HG02852 (cell line): Measurements from ENCODE around the gene IPO8.

Source experiments
- ATAC-seq: cut with Tn5 transposase; IDR thresholded peaks from one replicate; pipeline ENCODE4 v1.9.1; 2021; ENCODE audit warnings: mild to moderate bottlenecking, moderate library complexity; ENCODE audit not compliant: unreplicated experiment

Gene IPO8

DNA sequence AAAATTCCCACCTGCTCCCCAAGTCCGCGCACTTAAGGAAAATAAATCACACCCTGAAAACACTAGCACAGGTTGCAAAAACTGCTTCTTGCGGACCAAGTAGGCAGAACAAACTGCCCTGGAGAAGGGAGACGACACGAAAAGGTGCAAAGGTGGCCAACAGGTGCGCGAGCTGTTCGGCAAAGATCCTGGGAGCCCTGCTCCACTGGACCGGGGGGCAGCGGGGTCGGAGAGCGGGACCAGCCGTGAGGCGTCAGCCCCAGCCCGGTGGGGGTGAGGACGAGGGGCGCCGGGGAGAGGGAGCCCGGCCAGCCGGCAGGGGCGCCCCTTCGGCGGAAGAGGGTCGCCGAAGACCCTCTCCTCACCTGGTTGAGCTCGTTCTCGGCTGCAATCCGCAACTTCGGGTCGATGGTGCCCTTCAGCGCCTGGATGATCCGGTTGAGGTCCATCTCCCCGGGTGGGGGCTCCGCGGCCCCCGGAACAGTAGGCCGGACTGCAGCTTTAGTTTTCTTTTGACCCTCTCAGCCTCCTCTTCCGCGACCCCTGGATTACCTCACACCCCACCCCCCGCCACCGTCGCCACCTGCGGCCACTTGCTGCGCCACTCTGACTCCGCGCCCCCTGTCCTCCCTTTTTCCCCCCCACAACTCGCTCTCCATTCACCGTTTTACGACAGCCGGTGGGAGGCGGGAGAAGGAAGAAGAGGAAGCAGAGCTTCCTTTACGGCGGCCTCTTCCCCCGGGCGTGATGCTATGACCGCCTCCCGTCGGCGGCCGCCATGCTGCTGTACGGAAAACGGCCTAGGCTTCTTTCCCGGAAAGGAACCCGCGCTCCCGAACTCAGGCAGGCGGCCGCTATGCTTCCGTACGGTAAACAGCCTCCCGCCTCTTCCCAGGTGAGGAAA is at the start of gene IPO8:
Gene IPO8, minus strand, starts transcription at position 671 of the 904 bp plus-strand sequence. Its CDS starts 222 bp downstream, at position 449.
- peak; percentile 81 for ATAC-seq

GRCh38 chr12:30744321-30744720 is 48.7 kb upstream of the IPO8 start:
- ATAC-seq = no peak

GRCh38 chr12:30740274-30740673 is 44.6 kb upstream of the IPO8 start:
- no peak for ATAC-seq

DNA sequence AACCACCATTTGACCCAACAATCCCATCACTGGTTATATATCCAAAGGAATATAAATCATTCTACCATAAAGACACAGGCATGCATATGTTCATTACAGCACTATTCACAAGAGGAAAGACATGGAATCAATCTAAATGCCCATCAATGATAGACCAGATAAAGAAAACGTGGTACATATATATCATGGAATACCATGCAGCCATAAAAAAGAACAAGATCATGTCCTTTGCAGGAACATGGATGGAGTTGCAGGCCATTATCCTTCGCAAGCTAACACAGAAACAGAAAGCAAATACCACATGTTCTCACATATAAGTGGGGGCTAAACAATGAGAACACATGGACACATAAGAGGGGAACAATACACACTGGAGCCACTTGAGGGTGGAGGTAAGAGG is 43.4 kb upstream of the IPO8 start:
- ATAC-seq = no peak

DNA sequence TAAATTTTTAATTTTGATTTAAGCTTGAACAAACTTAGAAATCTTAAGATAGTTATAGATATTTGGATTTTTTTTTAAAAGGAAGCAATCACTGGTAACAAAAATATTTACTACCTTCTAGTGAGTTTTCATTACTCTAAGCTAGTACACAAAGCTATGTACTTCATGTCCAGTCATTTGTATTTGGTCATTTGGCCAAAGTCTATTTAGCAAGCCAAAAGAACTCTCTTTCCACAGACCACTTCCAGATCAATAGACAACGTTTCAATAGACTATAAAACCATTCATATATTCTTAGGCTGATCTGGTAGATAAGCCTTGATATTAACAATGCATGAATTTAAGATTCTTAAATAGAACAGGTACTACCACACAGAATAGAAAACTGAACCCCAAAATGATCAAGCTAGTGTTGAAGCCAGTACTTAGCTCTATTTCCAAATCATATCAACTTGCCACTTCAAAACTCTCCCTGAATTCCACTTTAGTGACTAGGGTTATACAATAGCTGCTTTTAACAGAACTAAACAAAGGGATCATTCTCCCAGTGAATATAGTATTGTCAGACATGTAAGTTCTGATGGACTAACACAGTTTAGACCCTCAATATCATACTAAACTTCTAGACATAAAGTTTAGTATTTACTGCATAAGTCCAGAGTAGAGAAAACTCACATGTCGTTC is 37.4 kb upstream of the IPO8 start:
- ATAC-seq = no peak

DNA sequence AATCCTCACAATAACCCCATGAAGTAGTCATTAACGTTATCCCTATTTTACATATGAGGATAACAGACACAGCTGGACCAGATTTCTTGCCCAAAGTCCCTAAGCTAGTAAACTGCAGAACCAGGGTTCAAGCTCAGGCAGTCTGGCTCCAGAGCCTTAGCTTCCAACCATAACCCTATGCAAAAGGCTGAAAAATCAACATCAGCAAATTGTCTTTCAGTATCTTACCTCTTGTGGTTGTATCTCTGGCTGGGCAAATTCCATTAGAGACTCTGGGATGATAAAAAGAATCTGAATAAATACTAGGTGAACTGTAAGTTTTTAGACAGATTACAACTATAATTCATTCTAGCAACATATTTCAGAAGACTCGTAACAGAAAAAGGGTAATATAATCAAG is 34.3 kb upstream of the IPO8 start:
- no peak for ATAC-seq

DNA sequence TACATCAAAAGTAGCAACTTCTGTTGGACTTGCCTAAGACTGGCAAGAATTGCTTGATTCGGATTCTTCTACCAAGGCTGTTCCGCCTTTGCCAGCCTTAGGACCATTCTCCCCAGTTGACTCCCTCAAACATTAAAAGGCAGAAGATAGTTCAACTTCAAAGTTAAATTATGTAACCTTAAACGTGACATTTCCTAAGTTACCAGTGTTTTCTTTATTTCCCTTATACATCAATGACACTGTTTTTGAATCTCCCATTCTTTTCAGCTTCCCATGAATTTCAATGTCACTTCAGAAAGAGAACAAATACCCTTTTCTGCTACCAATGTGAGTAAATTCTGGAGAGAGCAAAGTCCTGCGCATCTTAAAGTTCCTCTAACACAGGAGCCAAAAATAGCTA is 33.9 kb upstream of the IPO8 start:
- no peak for ATAC-seq

DNA sequence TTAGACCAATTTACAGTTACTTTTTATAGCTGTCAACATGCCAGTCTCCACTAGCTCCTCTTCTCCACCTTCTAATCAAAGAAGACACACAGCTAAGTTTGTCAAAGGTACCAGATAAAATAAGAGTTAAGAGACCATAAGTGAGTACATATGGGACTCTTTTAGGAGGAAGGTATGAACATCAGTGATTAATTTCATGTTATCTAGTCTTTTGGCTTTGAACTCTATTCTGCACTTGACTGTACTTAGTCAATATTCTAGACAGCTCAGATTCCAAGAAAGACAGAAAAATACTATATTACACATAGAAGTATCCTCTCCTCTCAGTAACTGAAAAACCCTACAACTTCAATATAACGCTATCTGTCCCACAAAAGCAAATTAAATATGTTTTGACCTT is 31.0 kb upstream of the IPO8 start:
- ATAC-seq = no peak

DNA sequence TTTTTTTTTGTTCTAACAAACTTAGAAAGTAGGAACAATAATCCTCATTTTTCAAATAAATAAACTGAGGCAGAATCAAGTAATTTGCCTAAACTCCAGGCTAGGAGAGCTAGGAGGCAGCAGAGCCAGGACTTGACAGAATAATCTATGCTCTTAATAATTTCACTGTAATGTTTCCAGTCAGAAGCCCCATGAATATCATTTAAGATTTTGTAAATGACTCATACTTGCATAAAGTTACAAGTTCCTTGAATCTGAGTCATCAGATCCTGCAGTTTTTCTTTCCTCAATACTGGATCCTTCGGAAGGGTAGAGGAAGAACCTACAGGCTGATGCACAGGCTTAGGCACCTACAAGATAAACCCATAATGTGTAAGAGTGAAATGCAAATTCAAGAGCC is 30.1 kb upstream of the IPO8 start:
- no peak for ATAC-seq

DNA sequence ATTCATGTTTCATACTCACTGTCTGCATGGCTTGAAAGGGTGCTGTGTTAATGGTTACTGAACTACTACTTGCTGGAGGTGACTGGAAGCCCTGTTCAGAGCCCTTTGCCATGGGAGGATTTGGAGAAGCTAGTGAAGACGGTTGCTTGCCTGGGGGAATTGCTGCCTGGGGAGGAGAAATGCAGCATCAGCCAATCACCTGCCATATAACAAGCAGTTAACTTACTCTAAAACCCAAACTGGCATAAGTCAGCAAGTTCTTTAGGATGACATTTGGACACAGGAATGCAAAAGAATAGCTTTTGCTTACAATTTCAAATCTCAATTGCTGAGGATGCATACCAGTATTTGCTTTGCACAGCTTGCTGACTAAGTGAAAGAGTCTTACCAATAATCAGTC is 23.4 kb upstream of the IPO8 start:
- ATAC-seq = no peak

DNA sequence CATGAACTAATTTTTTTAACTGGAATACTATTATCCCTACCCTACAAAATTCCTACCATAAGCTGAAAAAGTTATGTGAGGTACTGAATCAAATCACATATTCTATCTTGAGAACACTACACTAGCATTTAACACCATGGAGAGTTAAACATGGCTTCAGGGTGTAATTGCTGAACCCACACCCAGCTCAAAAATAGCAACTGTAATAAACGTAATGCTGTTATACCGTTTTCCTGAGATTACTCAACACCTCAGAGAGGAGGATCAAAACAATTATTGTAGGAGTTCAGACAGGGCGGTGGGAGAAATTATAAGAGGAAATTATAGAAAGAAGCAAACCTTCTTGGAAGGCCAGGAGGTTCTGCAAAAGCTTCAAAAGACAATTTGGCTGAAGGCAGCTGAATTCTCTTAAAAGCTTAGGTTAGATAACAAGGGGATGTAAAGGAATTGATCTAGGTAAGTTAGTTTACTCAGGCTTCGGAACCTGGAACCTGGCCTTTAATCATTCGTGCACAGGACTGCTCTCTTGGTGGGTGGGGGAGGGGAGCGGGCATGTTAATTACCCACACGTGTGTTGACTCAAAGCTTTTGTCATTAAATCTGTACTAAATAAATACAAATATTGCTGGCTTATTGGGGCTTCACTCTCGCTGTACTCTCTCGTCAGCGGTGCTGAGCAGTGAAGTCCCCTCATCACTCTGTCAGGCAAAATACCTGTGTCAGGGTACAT is 12.1 kb upstream of the IPO8 start:
- no peak for ATAC-seq

GRCh38 chr12:30706476-30706875 is 10.8 kb upstream of the IPO8 start:
- no peak for ATAC-seq

DNA sequence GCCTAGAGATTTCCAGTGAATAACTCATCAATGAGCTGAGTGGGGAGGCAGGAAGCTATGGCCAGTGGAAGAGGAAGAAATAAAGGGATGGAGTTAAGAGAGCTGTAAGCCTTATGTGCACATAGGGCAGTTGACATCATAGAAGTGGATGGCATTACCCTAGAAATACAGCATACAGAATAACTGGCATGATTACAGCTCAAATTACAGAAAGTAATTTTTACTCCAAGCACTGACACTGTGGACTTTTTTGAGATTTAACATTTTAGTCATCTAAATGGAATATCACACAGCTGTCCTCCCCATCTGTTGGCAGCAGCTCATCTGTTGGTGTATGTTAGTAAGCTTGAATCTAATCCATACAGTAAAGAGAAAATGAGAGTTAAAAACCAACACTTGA is 5.4 kb upstream of the IPO8 start:
- ATAC-seq = no peak

GRCh38 chr12:30700216-30700900 is 4.7 kb upstream of the IPO8 start:
- no peak for ATAC-seq

- no peak for ATAC-seq
Observed at GRCh38 chr12:30698346-30698745, 2.7 kb upstream of the IPO8 start.

DNA sequence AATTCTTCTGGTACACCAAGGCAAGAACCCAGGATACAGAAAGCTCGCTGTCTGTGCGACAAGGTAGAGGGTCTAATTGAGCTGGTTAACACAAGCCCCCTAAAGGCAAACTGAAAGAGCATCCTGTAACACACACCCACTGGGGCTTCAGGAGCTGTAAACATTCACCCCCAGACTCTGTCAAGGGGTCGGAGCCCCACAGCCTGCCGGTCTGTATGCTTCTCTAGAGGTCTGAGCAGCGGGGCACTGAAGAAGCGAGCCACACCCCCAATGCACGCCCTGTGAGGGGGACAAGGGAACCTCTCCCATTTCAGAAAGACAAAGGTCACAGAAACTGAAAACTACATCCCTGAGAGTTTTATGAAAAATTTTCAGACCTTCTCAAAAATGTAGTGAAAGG is 1.3 kb upstream of the IPO8 start:
- no peak for ATAC-seq

DNA sequence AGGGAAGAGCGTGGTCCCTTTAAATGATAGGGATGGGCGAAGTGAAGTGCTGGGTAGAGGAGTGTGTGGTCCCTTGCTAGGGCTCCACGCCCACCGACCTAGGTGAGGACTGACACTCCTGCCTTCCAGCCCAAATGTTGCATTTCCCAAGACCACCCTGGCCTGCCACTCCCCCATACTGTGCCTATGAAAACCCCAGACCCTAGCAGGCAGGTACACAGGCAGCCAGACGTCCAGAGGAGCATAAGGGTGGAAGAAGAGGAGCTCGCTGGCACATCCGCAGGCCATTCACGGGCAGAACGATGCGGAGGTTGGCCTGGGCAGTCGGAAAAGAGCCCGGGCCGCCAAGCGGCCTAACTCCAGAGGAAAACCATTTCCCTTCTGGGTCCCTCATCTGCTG is 817 bp upstream of the IPO8 start:
- ATAC-seq = no peak

- ATAC-seq = peak; percentile 39
Observed at GRCh38 chr12:30696103-30696408, 387 bp upstream of the IPO8 start.

- ATAC-seq = peak; percentile 23
Observed at GRCh38 chr12:30694412-30695198, 1.1 kb downstream of the IPO8 start.

DNA sequence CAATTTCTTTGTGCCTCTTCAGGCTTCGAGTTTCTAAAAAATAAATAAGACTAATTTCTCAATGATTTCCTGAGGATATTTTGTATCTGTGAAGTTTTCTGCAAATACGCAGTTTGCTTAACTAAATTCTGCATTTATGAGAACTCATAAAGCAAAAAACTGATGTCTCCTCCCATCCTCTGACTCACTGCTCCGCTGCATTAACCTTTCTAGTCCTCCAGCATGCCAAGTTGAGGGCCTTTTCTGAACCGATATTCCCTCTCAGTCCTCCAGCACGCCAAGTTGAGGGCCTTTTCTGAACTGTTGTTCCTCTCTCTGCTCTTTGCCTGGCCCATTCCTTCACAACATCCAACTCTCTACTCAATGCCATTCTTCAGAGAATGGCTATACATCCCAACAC is 3.2 kb downstream of the IPO8 start:
- ATAC-seq = no peak
